Ovary (tissue), 9 donors: ENCODE results near the gene SYNCRIP. TPM values are rescaled to one million over a fixed set of nuclear protein-coding genes. Genes with fewer than 3 reads are reported as not detected.
"Not testable (repeated sequence)": the region's sequence is repeated elsewhere in the genome, so short reads cannot be mapped to it uniquely, and the experiment has no call there.

Source experiments
- DNase-seq, 5 donors: peaks; one replicate each; pipeline ENCODE4 v3.0.0-alpha.2; 2019 to 2020
- H3K27ac ChIP-seq, 2 donors: fragments of 200-600 bp; one replicate each; pipeline versions ENCODE4 v1.5.1 to v1.8.0; 2019 to 2022
- H3K27me3 ChIP-seq: fragments of 200-600 bp; one replicate; pipeline ENCODE4 v1.8.0; 2022
- H3K36me3 ChIP-seq: fragments of 200-600 bp; sonication (generic); one replicate; pipeline ENCODE4 v1.5.1; 2019
- H3K4me1 ChIP-seq: one replicate; pipeline ENCODE4 v1.8.1; 2013; ENCODE audit warnings: mild to moderate bottlenecking, moderate library complexity; ENCODE audit not compliant: insufficient read depth
- H3K4me3 ChIP-seq: fragments of 200-600 bp; sonication (generic); one replicate; pipeline ENCODE4 v1.5.1; 2017
- H3K9me3 ChIP-seq, 2 donors: fragments of 200-600 bp in 1 of 2; sonication (generic) in 1 of 2; one replicate each; pipeline versions ENCODE4 v1.5.1 to v1.8.1; 2013 to 2019; ENCODE audit warnings: mild to moderate bottlenecking in 1 of 2, moderate library complexity in 1 of 2
- CTCF ChIP-seq, 3 donors: fragments of 450-650 bp in 2 of 3; fragments of 200-600 bp in 1 of 3; IDR thresholded peaks; one replicate each; pipeline versions ENCODE4 v1.5.1 to v1.8.0; 2016 to 2022; ENCODE audit warnings: antibody characterized with exemption in 3 of 3, mild to moderate bottlenecking in 1 of 3
- EP300 ChIP-seq: sonication (generic); formaldehyde crosslinking; IDR thresholded peaks from one replicate; pipeline ENCODE4 v1.6.1; 2017; ENCODE audit warnings: antibody characterized with exemption
- POLR2A ChIP-seq: fragments of 450-650 bp; IDR thresholded peaks from one replicate; pipeline ENCODE4 v1.6.1; 2017; ENCODE audit warnings: antibody characterized with exemption, mild to moderate bottlenecking, moderate library complexity
- WGBS, 3 donors: extraction: QIAGEN DNeasy Blood & Tissue Kit in 1 of 3; methylation state at CpG; one replicate each; pipeline versions ENCODE4 v1.1.5 to v1.1.7; 2013 to 2017; 5-methylcytosine and 5-hydroxymethylcytosine counted together
- intact Hi-C, 4 donors: fragments of 100-400 bp; cut with DNase I; formaldehyde crosslinking; loops; one replicate each; pipeline versions ENCODE4 v1.11.0 to v1.15.1; 2022 to 2023
- polyA plus RNA-seq, 2 donors: library from polyadenylated mRNA; stranded (reverse); fragments of 200-250 nt in 1 of 2; fragments of 350-450 nt in 1 of 2; fragmentation: Illumina TruSeq in 1 of 2; extraction: RNeasy Lipid Tissue Mini Kit (QIAGEN cat#74804) in 1 of 2; gene quantifications; one replicate each; pipeline ENCODE4 v1.2.3, GENCODE V29; 2013 to 2014
- total RNA-seq, 7 donors: library from RNA; depleted of rRNA in 2 of 7; stranded (reverse); fragments of >200 nt in 2 of 7; fragmentation: NEBNext Ultra II Directional in 3 of 7; extraction: Animal tissue kit (Norgen Biotek cat#: 25700) in 3 of 7; gene quantifications; one replicate each; pipeline versions ENCODE4 v1.1.0 to v1.2.4, GENCODE V29; 2016 to 2023
- donor health status: DM: no; HTN: no; CAD: no; lungs with moderate emphysema.
- donor health status: DM: no; HTN: no; CAD: no.
- donor health status: Bipolar disorder and iron deficiency.
- donor health status: DM: yes; HTN: yes; CAD: no.
- donor health status: DM: no; HTN: no; CAD: no.
- donor health status: DM: yes; HTN: yes; CAD: no.

The SYNCRIP gene
- total and polyA plus RNA-seq, 9 donors, result 33.2 to 109 (median 92.8) TPM

GRCh38 chr6:85591207-85591606 is 51.5 kb downstream of the SYNCRIP start:
- TF ChIP-seq EP300 (no peak), CTCF (IDR thresholded peaks at IDR 0.05) (no peak), POLR2A (no peak)
- H3K36me3 ChIP-seq, result no peaks in the 10 kb centered on the region
- WGBS, 3 donors, result 96 to 98% (median 98%) methylated on average over 1 of the region's 1 CpG
- no peak overlapping the region for H3K27ac ChIP-seq
- H3K9me3 ChIP-seq, result no peaks in the 10 kb centered on the region
- peaks cover 4% of the 10 kb centered on the region for H3K4me1 ChIP-seq
- H3K4me3 ChIP-seq, result no peak overlapping the region
- H3K27me3 ChIP-seq, result no peaks in the 10 kb centered on the region
- intact Hi-C loops, result loop anchor here in 3 of 4 donors (5.0 kb wide), 3 partner anchors 51 to 91 kb away; partner anchors contain the start of gene SYNCRIP (in 1 of the 3)
- DNase-seq, result no peak

- Histone ChIP-seq H3K27me3 (no peaks in the 10 kb centered on the region), H3K36me3 (no peaks in the 10 kb centered on the region), H3K9me3 (no peaks in the 10 kb centered on the region), H3K4me3 (no peak overlapping the region), H3K4me1 (no peaks in the 10 kb centered on the region), H3K27ac (no peak overlapping the region)
- intact Hi-C loops, result no loop called here
- no peak for TF ChIP-seq EP300
- no peak for DNase-seq
- 92 to 100% (median 94%) methylated on average over 3 of the region's 3 CpGs for WGBS, 3 donors
Observed at GRCh38 chr6:85585741-85586140, 56.9 kb downstream of the SYNCRIP start.

GRCh38 chr6:85582832-85583231 is 59.9 kb downstream of the SYNCRIP start:
- intact Hi-C loops, DNase-seq, H3K27me3 ChIP-seq, H3K9me3 ChIP-seq, H3K4me1 ChIP-seq, H3K27ac ChIP-seq, H3K36me3 ChIP-seq, H3K4me3 ChIP-seq: not testable (repeated sequence)
- WGBS, 3 donors, result 94 to 98% (median 97%) methylated on average over 4 of the region's 4 CpGs

GRCh38 chr6:85581572-85581971 is 61.1 kb downstream of the SYNCRIP start:
- Histone ChIP-seq H3K36me3 (no peaks in the 10 kb centered on the region), H3K9me3 (no peaks in the 10 kb centered on the region), H3K4me3 (no peak overlapping the region), H3K27me3 (no peaks in the 10 kb centered on the region), H3K27ac (no peak overlapping the region), H3K4me1 (no peaks in the 10 kb centered on the region)
- TF ChIP-seq EP300 (no peak), CTCF (IDR thresholded peaks at IDR 0.05) (no peak), POLR2A (no peak)
- no peak for DNase-seq
- intact Hi-C loops, result no loop called here

GRCh38 chr6:85580878-85581267 is 61.8 kb downstream of the SYNCRIP start:
- no peak for TF ChIP-seq CTCF (IDR thresholded peaks at IDR 0.05)
- no peak for TF ChIP-seq POLR2A
- no peak for TF ChIP-seq EP300
- Histone ChIP-seq H3K9me3 (no peaks in the 10 kb centered on the region), H3K4me3 (no peak overlapping the region), H3K36me3 (no peaks in the 10 kb centered on the region), H3K27me3 (no peaks in the 10 kb centered on the region), H3K27ac (no peak overlapping the region), H3K4me1 (no peaks in the 10 kb centered on the region)
- intact Hi-C loops, result no loop called here
- 77 to 91% (median 86%) methylated on average over 1 of the region's 1 CpG for WGBS, 3 donors
- DNase-seq, result no peak
